ENCODE measurements around the gene ALG12. TPM values are rescaled to one million over a fixed set of nuclear protein-coding genes. Genes with fewer than 3 reads are reported as not detected.
A peak's percentile ranks its signal among the peaks of the same experiment; 100 is the strongest.

ALG12 gene
- total and polyA plus RNA-seq, 2 of the 13 experiments (the other 11 are each of a cell fraction or from before 2014, with no cell fraction given) = 7.8 to 15.8 TPM

DNA sequence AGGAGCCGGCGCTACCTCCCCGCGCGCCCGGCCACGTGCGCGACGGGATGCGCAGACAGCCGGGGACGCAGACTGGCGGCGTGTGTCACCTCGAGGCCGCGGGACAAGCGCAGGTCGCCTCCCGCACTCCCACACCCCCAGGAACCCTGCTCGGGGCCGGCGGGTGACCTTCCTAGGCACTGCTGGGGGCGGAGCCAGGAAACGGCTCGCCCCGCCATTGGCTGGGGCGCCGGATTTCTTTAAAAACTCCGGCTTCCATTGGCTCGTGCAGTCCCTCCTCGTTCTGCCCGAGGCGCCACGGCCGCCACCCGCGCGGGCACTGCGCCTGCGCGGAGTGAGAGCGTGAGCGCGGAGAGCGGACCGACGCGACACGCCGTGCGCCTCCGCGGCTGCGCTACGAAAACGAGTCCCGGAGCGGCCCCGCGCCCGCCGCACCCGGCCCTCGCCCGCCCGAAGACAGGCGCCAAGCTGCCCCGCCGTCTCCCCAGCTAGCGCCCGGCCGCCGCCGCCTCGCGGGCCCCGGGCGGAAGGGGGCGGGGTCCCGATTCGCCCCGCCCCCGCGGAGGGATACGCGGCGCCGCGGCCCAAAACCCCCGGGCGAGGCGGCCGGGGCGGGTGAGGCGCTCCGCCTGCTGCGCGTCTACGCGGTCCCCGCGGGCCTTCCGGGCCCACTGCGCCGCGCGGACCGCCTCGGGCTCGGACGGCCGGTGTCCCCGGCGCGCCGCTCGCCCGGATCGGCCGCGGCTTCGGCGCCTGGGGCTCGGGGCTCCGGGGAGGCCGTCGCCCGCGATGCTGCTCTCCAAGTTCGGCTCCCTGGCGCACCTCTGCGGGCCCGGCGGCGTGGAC, 42.1 kb upstream of the ALG12 start, which contains the start of gene PIM3 (continued):
- TF ChIP-seq, protein P1, sequence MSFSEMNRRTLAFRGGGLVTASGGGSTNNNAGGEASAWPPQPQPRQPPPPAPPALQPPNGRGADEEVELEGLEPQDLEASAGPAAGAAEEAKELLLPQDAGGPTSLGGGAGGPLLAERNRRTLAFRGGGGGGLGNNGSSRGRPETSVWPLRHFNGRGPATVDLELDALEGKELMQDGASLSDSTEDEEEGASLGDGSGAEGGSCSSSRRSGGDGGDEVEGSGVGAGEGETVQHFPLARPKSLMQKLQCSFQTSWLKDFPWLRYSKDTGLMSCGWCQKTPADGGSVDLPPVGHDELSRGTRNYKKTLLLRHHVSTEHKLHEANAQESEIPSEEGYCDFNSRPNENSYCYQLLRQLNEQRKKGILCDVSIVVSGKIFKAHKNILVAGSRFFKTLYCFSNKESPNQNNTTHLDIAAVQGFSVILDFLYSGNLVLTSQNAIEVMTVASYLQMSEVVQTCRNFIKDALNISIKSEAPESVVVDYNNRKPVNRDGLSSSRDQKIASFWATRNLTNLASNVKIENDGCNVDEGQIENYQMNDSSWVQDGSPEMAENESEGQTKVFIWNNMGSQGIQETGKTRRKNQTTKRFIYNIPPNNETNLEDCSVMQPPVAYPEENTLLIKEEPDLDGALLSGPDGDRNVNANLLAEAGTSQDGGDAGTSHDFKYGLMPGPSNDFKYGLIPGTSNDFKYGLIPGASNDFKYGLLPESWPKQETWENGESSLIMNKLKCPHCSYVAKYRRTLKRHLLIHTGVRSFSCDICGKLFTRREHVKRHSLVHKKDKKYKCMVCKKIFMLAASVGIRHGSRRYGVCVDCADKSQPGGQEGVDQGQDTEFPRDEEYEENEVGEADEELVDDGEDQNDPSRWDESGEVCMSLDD (CRISPR knock-in tag; IDR thresholded peaks at IDR 0.05; ENCODE audit: borderline replicate concordance) = peak; percentile 71; the same call in 1 of the 2 replicates
- TF ChIP-seq KAT8 (CRISPR knock-in tag; IDR thresholded peaks at IDR 0.05) (peak; percentile 51; the same call in 1 of the 2 replicates), SOX5 (CRISPR knock-in tag; IDR thresholded peaks at IDR 0.05; ENCODE audit: borderline replicate concordance) (no peak), NFIC (IDR thresholded peaks at IDR 0.05; ENCODE audit: low read length) (no peak), HOXA5 (CRISPR knock-in tag; IDR thresholded peaks at IDR 0.05) (0 out of 2 replicates have a peak, but pooled peaks have one; percentile 23), ZNF766 (CRISPR knock-in tag; IDR thresholded peaks at IDR 0.05; ENCODE audit: borderline replicate concordance) (peak; percentile 90), ZNF713 (CRISPR knock-in tag; IDR thresholded peaks at IDR 0.05) (no peak), HNF4A (CRISPR knock-in tag; IDR thresholded peaks at IDR 0.05) (no peak), KMT2B (CRISPR knock-in tag; IDR thresholded peaks at IDR 0.05) (no peak), CEBPB (IDR thresholded peaks at IDR 0.05; ENCODE audit: borderline replicate concordance, low read depth, low read length) (no peak), MAF1 (CRISPR knock-in tag; IDR thresholded peaks at IDR 0.05; ENCODE audit: borderline replicate concordance) (peak; percentile 46; the same call in 1 of the 2 replicates), ZNF629 (CRISPR knock-in tag; conservative IDR thresholded peaks at IDR 0.05) (no peak), KLF9 (CRISPR knock-in tag; IDR thresholded peaks at IDR 0.05; ENCODE audit: low read depth) (no peak), ZNF883 (CRISPR knock-in tag; IDR thresholded peaks at IDR 0.05; ENCODE audit: not compliant biosample characterization) (no peak), RARA (CRISPR knock-in tag; IDR thresholded peaks at IDR 0.05) (peak; percentile 81)
- TF ChIP-seq, protein P2, sequence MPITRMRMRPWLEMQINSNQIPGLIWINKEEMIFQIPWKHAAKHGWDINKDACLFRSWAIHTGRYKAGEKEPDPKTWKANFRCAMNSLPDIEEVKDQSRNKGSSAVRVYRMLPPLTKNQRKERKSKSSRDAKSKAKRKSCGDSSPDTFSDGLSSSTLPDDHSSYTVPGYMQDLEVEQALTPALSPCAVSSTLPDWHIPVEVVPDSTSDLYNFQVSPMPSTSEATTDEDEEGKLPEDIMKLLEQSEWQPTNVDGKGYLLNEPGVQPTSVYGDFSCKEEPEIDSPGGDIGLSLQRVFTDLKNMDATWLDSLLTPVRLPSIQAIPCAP (CRISPR knock-in tag; IDR thresholded peaks at IDR 0.05; ENCODE audit: low read depth) = no peak
- TF ChIP-seq, protein P3, sequence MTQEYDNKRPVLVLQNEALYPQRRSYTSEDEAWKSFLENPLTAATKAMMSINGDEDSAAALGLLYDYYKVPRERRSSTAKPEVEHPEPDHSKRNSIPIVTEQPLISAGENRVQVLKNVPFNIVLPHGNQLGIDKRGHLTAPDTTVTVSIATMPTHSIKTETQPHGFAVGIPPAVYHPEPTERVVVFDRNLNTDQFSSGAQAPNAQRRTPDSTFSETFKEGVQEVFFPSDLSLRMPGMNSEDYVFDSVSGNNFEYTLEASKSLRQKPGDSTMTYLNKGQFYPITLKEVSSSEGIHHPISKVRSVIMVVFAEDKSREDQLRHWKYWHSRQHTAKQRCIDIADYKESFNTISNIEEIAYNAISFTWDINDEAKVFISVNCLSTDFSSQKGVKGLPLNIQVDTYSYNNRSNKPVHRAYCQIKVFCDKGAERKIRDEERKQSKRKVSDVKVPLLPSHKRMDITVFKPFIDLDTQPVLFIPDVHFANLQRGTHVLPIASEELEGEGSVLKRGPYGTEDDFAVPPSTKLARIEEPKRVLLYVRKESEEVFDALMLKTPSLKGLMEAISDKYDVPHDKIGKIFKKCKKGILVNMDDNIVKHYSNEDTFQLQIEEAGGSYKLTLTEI (CRISPR knock-in tag; conservative IDR thresholded peaks at IDR 0.05) = no peak
- TF ChIP-seq, protein P4, sequence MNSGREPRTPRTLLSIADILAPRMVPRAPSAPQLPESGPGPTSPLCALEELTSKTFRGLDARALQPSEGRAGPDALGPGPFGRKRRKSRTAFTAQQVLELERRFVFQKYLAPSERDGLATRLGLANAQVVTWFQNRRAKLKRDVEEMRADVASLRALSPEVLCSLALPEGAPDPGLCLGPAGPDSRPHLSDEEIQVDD (CRISPR knock-in tag; IDR thresholded peaks at IDR 0.05; ENCODE audit: borderline replicate concordance) = peak; percentile 34; the same call in 1 of the 2 replicates
- TF ChIP-seq, protein P5, sequence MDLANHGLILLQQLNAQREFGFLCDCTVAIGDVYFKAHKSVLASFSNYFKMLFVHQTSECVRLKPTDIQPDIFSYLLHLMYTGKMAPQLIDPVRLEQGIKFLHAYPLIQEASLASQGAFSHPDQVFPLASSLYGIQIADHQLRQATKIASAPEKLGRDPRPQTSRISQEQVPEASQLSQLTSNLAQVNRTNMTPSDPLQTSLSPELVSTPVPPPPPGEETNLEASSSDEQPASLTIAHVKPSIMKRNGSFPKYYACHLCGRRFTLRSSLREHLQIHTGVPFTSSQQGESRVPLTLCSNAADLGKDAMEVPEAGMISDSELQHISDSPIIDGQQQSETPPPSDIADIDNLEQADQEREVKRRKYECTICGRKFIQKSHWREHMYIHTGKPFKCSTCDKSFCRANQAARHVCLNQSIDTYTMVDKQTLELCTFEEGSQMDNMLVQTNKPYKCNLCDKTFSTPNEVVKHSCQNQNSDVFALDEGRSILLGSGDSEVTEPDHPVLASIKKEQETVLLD (CRISPR knock-in tag; IDR thresholded peaks at IDR 0.05; ENCODE audit: low read depth) = peak; percentile 71; the same call in 1 of the 2 replicates
- TF ChIP-seq, protein P6, sequence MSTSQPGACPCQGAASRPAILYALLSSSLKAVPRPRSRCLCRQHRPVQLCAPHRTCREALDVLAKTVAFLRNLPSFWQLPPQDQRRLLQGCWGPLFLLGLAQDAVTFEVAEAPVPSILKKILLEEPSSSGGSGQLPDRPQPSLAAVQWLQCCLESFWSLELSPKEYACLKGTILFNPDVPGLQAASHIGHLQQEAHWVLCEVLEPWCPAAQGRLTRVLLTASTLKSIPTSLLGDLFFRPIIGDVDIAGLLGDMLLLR (CRISPR knock-in tag; IDR thresholded peaks at IDR 0.05) = peak; percentile 75; the same call in 1 of the 2 replicates
